ENCODE results near the gene PRKCE. TPM values are rescaled to one million over a fixed set of nuclear protein-coding genes. Genes with fewer than 3 reads are reported as not detected.

The PRKCE gene
- total and polyA plus RNA-seq, 2 of the 8 experiments (the other 6 are each of a cell fraction or from before 2014, with no cell fraction given): 0.54 to 2.1 TPM

- Histone ChIP-seq H2BK5ac (ENCODE audit: low read depth, low read length) (no peak overlapping the region), H2AK5ac (ENCODE audit: low read depth, low read length) (no peak overlapping the region), H3K79me2 (ENCODE audit: control insufficient read depth in 1 of 2, insufficient read depth in 2 of 2, low read length in 2 of 2) (no peaks in the 10 kb centered on the region), H2BK120ac (replicated peaks; ENCODE audit: low read depth, low read length) (no peak overlapping the region), H4K20me1 (replicated peaks in 1 of 2; ENCODE audit: control insufficient read depth in 1 of 2, insufficient read depth in 2 of 2, low read length in 2 of 2) (no peaks in the 10 kb centered on the region), H3K4me2 (ENCODE audit: insufficient read depth in 1 of 2, low read depth in 2 of 2, low read length in 2 of 2) (no peak overlapping the region), H3K9ac (replicated peaks in 1 of 4; ENCODE audit: extremely low read depth in 1 of 4, low read depth in 3 of 4, low read length in 3 of 4) (no peak overlapping the region), H3K27me3 (replicated peaks in 1 of 4; ENCODE audit: control insufficient read depth in 3 of 4, extremely low read depth in 1 of 4, insufficient read depth in 3 of 4, low read length in 3 of 4) (no peaks in the 10 kb centered on the region), H2AFZ (ENCODE audit: low read length) (no peak overlapping the region), H2BK20ac (ENCODE audit: low read length) (no peak overlapping the region), H4K5ac (ENCODE audit: insufficient read length, low read depth, low read length) (no peak overlapping the region), H2BK12ac (ENCODE audit: low read depth, low read length) (no peak overlapping the region), H3K4me3 (ENCODE audit: extremely low read depth in 1 of 4, insufficient read depth in 2 of 4, low read depth in 3 of 4, low read length in 4 of 4) (no peak overlapping the region), H4K8ac (ENCODE audit: extremely low read depth, insufficient read depth, low read length) (no peak overlapping the region; the same call in 1 of the 2 replicates), H3K4me1 (replicated peaks in 1 of 4; ENCODE audit: control insufficient read depth in 3 of 4, insufficient read depth in 4 of 4, low read length in 3 of 4) (no peaks in the 10 kb centered on the region; a peak in 1 of 7 replicates), H4K91ac (replicated peaks; ENCODE audit: insufficient read length, low read length) (no peak overlapping the region), H3K23ac (ENCODE audit: insufficient read length) (no peak overlapping the region), H3K79me1 (ENCODE audit: low read depth, low read length) (no peaks in the 10 kb centered on the region), H3K23me2 (ENCODE audit: low read depth, low read length) (no peaks in the 10 kb centered on the region), H3K9me3 (ENCODE audit: insufficient read depth in 2 of 2, low read depth in 1 of 2, low read length in 1 of 2) (peaks cover 2 to 4% of the 10 kb centered on the region in 2 experiments; a peak in 2 of 4 replicates), H2BK15ac (ENCODE audit: low read length) (no peak overlapping the region), H3K18ac (ENCODE audit: extremely low read depth, low read length) (no peak overlapping the region), H3K27ac (ENCODE audit: low read depth, low read length) (no peak overlapping the region), H3K56ac (replicated peaks; ENCODE audit: insufficient read length, low read depth, low read length) (no peak overlapping the region), H3K36me3 (ENCODE audit: control insufficient read depth in 2 of 4, insufficient read depth in 4 of 4, low read length in 3 of 4) (no peaks in the 10 kb centered on the region), H3K4ac (replicated peaks; ENCODE audit: insufficient read length, low read depth, low read length) (no peak overlapping the region), H3K14ac (ENCODE audit: insufficient read length) (no peak overlapping the region)
- no peak for DNase-seq (ENCODE audit: low read depth in 1 of 2, low spot score in 2 of 2)
- no peak for TF ChIP-seq JUND (IDR thresholded peaks at IDR 0.05; ENCODE audit: low read length)
- TF ChIP-seq RNF2 (IDR thresholded peaks at IDR 0.05; ENCODE audit: borderline replicate concordance, low read depth, low read length, missing control alignments, poor library complexity, severe bottlenecking): no peak
- no peak for TF ChIP-seq SP4 (IDR thresholded peaks at IDR 0.05; ENCODE audit: low read length)
- TF ChIP-seq RAD21 (IDR thresholded peaks at IDR 0.05 in 1 of 2, conservative IDR thresholded peaks at IDR 0.05 in 1 of 2; ENCODE audit: low read depth in 2 of 2, low read length in 2 of 2): no peak
- ChIA-PET POLR2A (ENCODE audit: partially characterized antibody) (interaction anchor here (1.4 kb wide), 1 partner anchor 11 kb away, joined by 3 read pairs; no protein-coding TSS in a partner anchor), CTCF (ENCODE audit: partially characterized antibody) (interaction anchor here (0.5 to 5.5 kb wide), 8 partner anchors 11 to 145 kb away, joined by 3 to 28 read pairs (median 3); no protein-coding TSS in a partner anchor)
- WGBS, 2 experiments (ENCODE audit: extremely low coverage in 1 of 2, insufficient coverage in 1 of 2, insufficient read length in 1 of 2, insufficient replicate concordance in 2 of 2, low coverage in 1 of 2, low lambda C conversion rate in 2 of 2, missing lambda C conversion rate in 1 of 2): 87% methylated on average over 10 of the region's 12 CpGs; no CpG with 5 or more reads in 1 of the 2 experiments
- FAIRE-seq: no peak
These were observed 92.3 kb downstream of the PRKCE start for GRCh38 chr2:45743531-45744396.
